MM.1S (cell line): ENCODE results near the gene PTPRN2.

Source experiments
- DNase-seq: peaks from one replicate; pipeline ENCODE4 v3.0.0-alpha.2; 2015
- H2AFZ ChIP-seq: fragments of 300-600 bp; sonication (generic); 2 replicates; pipeline ENCODE4 v1.6.0; 2016; ENCODE audit warnings: antibody characterized with exemption, low read length
- H3F3A ChIP-seq: fragments of 300-600 bp; sonication (generic); 2 replicates; pipeline ENCODE4 v1.6.1; 2016; ENCODE audit warnings: mild to moderate bottlenecking, antibody characterized with exemption, low read length, moderate library complexity, mixed read lengths; ENCODE audit not compliant: insufficient read depth
- H3K27ac ChIP-seq: fragments of 300-600 bp; sonication (generic); 2 replicates; pipeline ENCODE4 v1.5.1; 2016; ENCODE audit warnings: mild to moderate bottlenecking, low read length
- H3K27me3 ChIP-seq: fragments of 300-600 bp; sonication (generic); replicated peaks from 2 replicates; pipeline ENCODE4 v1.6.0; 2016; ENCODE audit warnings: low read length; ENCODE audit not compliant: insufficient read depth
- H3K36me3 ChIP-seq: fragments of 300-600 bp; sonication (generic); replicated peaks from 2 replicates; pipeline ENCODE4 v1.6.1; 2016; ENCODE audit warnings: mild to moderate bottlenecking, low read length, mixed read lengths; ENCODE audit not compliant: insufficient read depth
- H3K4me1 ChIP-seq: fragments of 300-600 bp; sonication (generic); 2 replicates; pipeline ENCODE4 v1.6.1; 2016; ENCODE audit warnings: low read length, mixed read lengths
- H3K4me2 ChIP-seq: fragments of 300-600 bp; sonication (generic); 2 replicates; pipeline ENCODE4 v1.6.0; 2016; ENCODE audit warnings: low read depth, low read length
- H3K4me3 ChIP-seq: fragments of 300-600 bp; sonication (generic); 2 replicates; pipeline ENCODE4 v1.5.1; 2016; ENCODE audit warnings: low read length, mixed read lengths
- H3K79me2 ChIP-seq: fragments of 300-600 bp; sonication (generic); 2 replicates; pipeline ENCODE4 v1.6.1; 2016; ENCODE audit warnings: mixed run types, low read length, mixed read lengths
- H3K9ac ChIP-seq: fragments of 300-600 bp; sonication (generic); 2 replicates; pipeline ENCODE4 v1.6.1; 2016; ENCODE audit warnings: low read length, mixed read lengths
- H3K9me2 ChIP-seq: fragments of 300-600 bp; sonication (generic); replicated peaks from 2 replicates; pipeline ENCODE4 v1.6.1; 2016; ENCODE audit warnings: mild to moderate bottlenecking, low read length, mixed read lengths; ENCODE audit not compliant: insufficient read depth
- H3K9me3 ChIP-seq: fragments of 300-600 bp; sonication (generic); replicated peaks from 2 replicates; pipeline ENCODE4 v1.6.1; 2016; ENCODE audit warnings: mild to moderate bottlenecking, low read length, mixed read lengths; ENCODE audit not compliant: insufficient read depth
- H4K20me1 ChIP-seq: fragments of 300-600 bp; sonication (generic); 2 replicates; pipeline ENCODE4 v1.6.1; 2016; ENCODE audit warnings: mild to moderate bottlenecking, low read length, moderate library complexity, mixed read lengths; ENCODE audit not compliant: insufficient read depth
- EZH2 ChIP-seq: fragments of 300-600 bp; sonication (generic); optimal IDR thresholded peaks from 2 replicates; pipeline ENCODE3; 2017; ENCODE audit warnings: low read depth, mild to moderate bottlenecking, antibody characterized with exemption, low read length, mixed read lengths
- EZH2phosphoT487 ChIP-seq: fragments of 300-600 bp; sonication (generic); IDR thresholded peaks from 2 replicates; pipeline ENCODE4 v1.6.1; 2018; ENCODE audit warnings: antibody characterized with exemption, low read length
- TF ChIP-seq, protein P1 (sequence below): fragments of 300-600 bp; sonication (generic); IDR thresholded peaks from 2 replicates; pipeline ENCODE4 v1.5.1; 2016; ENCODE audit warnings: antibody characterized with exemption, low read length, mixed read lengths

The PTPRN2 gene

DNA sequence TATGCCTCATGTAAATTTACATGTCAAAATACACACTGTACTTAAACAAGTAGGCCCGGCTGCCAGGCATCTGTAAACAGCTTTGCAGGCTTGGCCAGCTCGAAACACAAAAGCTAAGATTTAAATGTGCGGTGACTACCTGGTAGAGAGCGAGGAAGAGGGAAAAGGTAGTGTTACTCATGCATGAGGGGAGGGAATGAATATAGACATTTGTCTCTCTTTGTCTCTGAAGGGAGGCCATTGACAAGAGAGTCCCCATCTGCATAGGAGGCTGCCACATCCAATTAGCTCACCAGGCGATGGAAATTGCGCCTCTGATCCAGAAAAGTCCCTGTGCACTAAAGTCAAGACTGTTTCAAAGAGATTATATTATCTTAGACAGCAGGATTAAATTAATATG is 535.8 kb downstream of the PTPRN2 start:
- TF ChIP-seq EZH2 (no peak), EZH2phosphoT487 (no peak)
- TF ChIP-seq, protein P1, sequence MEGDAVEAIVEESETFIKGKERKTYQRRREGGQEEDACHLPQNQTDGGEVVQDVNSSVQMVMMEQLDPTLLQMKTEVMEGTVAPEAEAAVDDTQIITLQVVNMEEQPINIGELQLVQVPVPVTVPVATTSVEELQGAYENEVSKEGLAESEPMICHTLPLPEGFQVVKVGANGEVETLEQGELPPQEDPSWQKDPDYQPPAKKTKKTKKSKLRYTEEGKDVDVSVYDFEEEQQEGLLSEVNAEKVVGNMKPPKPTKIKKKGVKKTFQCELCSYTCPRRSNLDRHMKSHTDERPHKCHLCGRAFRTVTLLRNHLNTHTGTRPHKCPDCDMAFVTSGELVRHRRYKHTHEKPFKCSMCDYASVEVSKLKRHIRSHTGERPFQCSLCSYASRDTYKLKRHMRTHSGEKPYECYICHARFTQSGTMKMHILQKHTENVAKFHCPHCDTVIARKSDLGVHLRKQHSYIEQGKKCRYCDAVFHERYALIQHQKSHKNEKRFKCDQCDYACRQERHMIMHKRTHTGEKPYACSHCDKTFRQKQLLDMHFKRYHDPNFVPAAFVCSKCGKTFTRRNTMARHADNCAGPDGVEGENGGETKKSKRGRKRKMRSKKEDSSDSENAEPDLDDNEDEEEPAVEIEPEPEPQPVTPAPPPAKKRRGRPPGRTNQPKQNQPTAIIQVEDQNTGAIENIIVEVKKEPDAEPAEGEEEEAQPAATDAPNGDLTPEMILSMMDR, result no peak
- Histone ChIP-seq H3K27ac (no peak overlapping the region), H2AFZ (no peak overlapping the region), H3K9ac (no peak overlapping the region), H3K4me1 (no peaks in the 10 kb centered on the region), H3K4me3 (no peak overlapping the region), H4K20me1 (no peaks in the 10 kb centered on the region), H3K9me3 (no peaks in the 10 kb centered on the region), H3K4me2 (no peak overlapping the region), H3K9me2 (no peaks in the 10 kb centered on the region), H3F3A (no peaks in the 10 kb centered on the region), H3K79me2 (no peaks in the 10 kb centered on the region), H3K36me3 (no peaks in the 10 kb centered on the region), H3K27me3 (peaks cover 34% of the 10 kb centered on the region)
- DNase-seq, result no peak

DNA sequence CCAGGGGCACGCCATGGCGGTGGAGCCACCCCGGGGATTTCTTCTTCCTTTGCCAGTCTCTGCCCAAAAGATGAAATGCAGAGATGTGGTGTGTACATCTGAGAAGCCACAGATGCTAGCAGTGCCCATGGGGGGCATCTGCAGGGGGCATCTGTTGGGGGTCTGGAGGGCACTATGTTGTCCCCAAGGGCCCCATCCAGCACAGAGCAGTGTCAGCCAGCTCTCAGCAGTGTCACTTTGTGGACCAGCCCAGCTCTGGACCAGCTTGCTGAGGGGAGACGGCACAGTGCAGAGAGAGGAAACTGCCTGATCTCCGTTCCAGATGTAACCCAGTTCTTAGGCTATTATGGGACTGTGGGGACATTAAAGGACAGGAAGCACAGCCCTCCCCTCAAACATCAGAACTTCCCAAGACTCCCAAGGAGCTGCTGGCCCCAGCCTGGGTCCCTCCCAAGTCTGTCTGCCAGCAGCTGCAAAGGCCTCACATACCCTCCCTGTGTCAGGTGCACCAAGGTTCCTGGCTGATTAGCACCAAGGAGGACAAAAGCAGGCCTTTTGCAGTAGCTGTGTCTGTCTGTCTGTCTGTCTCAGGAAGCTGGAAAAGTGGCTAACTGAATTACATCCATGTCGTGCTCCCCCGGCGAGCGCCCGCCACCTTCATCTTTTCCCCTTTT is 536.5 kb downstream of the PTPRN2 start:
- H3K79me2 ChIP-seq, result no peaks in the 10 kb centered on the region
- no peak overlapping the region for H3K27ac ChIP-seq
- H3K9me3 ChIP-seq, result no peaks in the 10 kb centered on the region
- H3K4me3 ChIP-seq, result no peak overlapping the region
- H3K9me2 ChIP-seq, result no peaks in the 10 kb centered on the region
- no peak overlapping the region for H3K9ac ChIP-seq
- DNase-seq, result no peak
- H3F3A ChIP-seq, result no peaks in the 10 kb centered on the region
- TF ChIP-seq EZH2 (no peak), EZH2phosphoT487 (no peak)
- TF ChIP-seq, protein P1, result no peak
- H3K4me1 ChIP-seq, result no peaks in the 10 kb centered on the region
- no peak overlapping the region for H3K4me2 ChIP-seq
- H3K36me3 ChIP-seq, result no peaks in the 10 kb centered on the region
- no peak overlapping the region for H2AFZ ChIP-seq
- no peaks in the 10 kb centered on the region for H4K20me1 ChIP-seq
- peaks cover 33% of the 10 kb centered on the region for H3K27me3 ChIP-seq

DNA sequence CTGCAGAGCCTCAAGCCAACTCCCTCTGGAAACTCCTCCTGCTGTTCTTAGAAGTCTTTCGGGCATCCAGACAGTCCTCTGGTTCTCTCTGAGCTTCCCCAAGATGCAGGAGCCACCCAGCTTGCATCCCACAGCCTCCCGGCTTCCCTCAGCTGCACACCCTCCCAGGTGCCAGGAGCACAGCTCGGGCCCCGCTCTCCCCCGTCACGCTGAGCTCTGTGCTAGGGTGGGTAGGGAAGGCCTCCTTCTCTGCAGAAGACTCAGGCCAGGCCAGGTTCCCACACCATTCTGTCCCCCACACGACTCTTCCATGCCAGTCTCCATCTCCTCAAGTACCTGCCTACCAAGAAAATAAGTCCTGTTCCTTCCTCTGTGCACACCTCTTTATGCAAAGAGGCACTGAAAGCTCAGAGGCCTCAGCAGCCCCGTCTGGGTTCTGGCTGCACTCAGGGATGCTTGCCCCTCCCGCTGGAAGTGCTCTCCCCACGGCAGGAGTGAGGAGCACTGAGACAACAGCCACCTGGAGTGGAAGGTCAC is 537.1 kb downstream of the PTPRN2 start:
- no peak overlapping the region for H3K4me3 ChIP-seq
- H4K20me1 ChIP-seq, result no peaks in the 10 kb centered on the region
- no peak overlapping the region for H3K4me2 ChIP-seq
- H3K4me1 ChIP-seq, result no peaks in the 10 kb centered on the region
- no peaks in the 10 kb centered on the region for H3K79me2 ChIP-seq
- no peak overlapping the region for H3K27ac ChIP-seq
- no peaks in the 10 kb centered on the region for H3K36me3 ChIP-seq
- no peak overlapping the region for H2AFZ ChIP-seq
- H3K9me2 ChIP-seq, result no peaks in the 10 kb centered on the region
- TF ChIP-seq EZH2, result no peak
- TF ChIP-seq, protein P1, result no peak
- TF ChIP-seq EZH2phosphoT487, result no peak
- no peaks in the 10 kb centered on the region for H3K9me3 ChIP-seq
- no peak for DNase-seq
- peaks cover 33% of the 10 kb centered on the region; the same call in 1 of the 2 replicates for H3K27me3 ChIP-seq
- no peak overlapping the region for H3K9ac ChIP-seq
- H3F3A ChIP-seq, result no peaks in the 10 kb centered on the region
